NK-92 (cell line): ENCODE results near the gene IGF2BP2.

Experiments used
- DNase-seq: peaks from one replicate; lab custom pipeline; 2025; ENCODE audit not compliant: unreplicated experiment; lab: John Stamatoyannopoulos, UW

IGF2BP2 gene

DNA sequence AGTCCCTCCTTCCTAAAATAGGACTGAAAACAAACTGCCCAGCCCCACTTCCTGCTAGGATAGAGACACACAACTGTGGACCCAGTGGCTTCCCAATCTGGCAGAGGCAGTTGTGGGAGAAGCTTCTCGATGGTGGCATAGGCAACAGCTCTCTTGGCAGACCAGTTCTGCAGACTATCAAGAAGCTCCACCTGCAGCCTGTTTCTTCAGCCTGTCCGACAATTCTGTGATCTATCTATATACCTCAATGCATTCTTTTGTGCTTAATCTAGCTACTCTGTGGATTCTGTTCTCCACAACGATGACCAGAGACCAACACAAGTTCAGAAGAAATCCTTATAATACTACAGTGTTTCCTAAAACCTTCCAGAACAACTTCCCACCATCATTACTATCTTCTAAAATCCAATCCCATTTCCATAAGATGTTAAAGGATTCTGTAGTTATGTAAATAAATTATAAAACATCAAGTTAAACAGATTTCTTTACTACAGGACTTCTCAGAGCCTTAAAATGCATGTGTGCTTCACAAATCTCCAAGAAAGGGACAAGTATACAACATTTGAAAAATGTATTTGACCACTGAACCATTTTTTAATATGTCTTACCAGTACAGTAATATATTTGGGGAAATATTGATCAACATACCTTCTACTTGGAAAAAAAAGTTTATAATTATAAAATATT lies 57.7 kb downstream of the IGF2BP2 start:
- DNase-seq = no peak

DNA sequence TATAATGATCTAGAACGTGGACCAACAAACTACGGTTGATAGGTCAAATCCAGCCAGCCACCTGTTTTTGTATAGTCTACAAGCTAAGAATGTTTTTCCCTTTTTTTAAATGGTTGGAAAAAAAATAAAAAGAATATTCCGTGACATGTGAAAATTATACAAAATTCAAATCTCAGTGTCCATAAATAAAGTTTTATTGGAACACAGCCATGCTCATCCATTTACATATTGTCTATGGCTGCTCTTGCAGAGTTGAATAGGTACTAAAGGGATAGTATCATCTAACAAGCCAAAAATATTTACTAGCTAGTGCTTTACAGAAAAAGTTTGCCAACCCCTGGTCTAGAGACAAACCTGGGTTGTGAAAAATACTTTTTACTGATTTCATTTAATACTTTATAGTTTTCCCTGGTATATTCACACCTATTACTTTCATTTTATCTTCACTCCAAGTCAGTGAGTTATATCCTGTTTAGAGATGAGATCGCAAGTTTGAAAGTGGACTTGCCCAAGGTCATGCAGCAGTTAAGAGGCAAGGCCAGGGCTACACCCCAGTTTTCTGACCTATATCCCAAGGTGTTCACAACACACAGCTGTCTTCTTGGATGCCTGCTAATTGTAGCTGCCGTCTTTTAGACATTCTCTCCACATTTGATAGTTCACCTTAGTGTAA lies 58.4 kb downstream of the IGF2BP2 start:
- DNase-seq = no peak

DNA sequence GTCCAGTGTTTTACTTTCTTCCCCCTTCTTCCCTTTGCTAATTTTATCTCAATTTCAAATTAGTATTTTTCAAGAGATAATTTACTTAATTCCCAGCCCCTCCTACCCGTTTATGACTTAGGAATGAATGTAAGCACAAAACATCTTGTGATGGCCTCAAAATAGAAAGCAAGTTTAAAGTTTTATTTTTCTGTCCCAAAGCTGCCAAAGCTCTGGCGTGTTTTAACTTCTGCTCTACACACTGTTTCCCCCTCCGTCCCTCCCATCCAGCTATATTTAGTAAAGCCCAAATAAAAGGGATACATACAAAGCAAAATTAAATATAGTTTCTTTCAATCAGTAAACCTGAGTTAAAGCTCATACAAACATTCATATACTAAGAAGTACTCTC lies 59.9 kb downstream of the IGF2BP2 start:
- no peak for DNase-seq

GRCh38 chr3:185764163-185764979 lies 60.5 kb downstream of the IGF2BP2 start:
- DNase-seq = no peak

DNA sequence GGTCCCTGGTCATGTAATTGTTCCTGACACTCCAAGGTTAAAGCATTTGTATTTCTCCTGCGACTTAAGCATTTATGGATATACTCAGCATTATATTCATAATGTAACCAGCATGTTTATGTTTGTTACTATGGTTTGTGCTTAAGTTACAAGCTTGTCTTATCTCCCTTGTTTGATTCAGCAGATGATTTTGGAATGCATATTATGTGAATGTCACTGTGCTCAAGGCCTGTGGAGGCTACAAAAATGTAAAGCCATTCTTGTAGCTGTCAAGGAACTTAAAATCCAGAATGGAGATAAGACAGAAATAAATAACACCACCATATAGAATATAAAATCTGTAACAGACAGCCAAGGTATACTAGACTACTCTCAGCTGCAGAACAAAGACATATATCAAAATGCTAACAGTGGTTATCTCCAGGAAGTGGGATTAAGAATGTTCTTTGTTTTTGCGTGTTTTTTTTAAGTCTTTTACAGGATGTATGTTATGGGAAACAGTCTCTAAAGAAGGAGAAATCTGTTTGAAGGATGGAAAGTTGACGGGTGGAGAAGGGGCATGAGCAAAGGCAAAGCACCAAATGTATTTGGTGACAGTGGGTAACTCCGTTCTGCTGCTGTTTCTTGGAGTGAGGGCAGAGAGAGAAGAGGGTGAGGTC lies 61.4 kb downstream of the IGF2BP2 start:
- no peak for DNase-seq

- DNase-seq = no peak
Measured at GRCh38 chr3:185760550-185760949, 64.3 kb downstream of the IGF2BP2 start.

DNA sequence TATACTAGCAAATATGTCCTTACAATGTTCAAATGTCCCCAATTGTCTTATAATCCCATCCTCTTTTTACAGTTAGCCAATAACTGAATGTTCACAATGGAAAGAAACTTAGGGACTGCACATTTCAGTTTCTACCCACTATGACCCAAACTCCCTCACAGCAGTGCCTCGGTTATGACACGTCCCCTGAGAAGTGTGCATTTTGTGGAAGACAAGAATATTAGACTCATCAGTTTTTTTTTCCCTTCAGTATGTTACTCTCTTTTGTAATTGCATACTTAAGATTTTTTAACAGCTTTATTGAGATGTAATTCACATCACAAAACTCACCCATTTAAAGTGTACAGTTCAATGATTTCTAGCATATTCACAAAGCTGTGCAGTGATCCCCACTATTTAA lies 64.8 kb downstream of the IGF2BP2 start:
- no peak for DNase-seq

DNA sequence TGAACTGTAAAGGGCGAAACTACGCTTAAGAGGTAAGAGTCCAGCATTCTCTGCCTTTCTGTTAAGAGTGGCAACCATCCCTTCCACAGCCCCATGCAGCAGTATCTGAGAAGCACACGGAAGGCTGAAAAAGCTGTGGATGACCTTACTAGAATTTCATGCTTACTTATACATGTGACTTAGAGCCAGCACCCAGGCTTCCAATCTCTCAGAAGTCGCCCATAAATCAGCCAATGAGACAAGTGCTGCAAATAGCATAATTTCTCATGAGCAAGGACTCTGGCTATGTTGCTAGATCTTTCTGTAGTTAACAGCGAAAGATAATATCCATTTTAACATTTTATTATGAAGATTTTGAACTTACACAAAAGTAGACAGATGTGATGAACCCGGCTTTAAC lies 65.3 kb downstream of the IGF2BP2 start:
- DNase-seq = no peak

GRCh38 chr3:185758912-185759311 lies 65.9 kb downstream of the IGF2BP2 start:
- DNase-seq = no peak

DNA sequence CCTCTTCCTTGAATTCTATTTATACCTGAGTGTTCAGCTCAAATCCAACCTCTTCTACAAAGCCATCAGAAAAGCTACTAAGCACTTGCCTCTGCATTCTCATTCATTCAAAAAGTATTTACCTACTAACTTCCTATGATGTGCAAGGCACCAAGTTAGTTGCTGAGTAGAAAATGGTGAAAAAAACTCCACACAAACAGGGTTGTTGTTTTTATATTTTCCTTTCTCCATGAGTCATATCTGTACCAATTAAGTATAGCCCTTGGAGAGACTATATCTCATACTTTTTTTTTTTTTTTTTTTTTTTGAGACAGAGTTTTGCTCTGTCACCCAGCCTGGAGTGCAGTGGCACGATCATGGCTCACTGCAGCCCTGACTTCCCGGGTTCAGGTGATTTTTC lies 67.7 kb downstream of the IGF2BP2 start:
- DNase-seq = no peak

DNA sequence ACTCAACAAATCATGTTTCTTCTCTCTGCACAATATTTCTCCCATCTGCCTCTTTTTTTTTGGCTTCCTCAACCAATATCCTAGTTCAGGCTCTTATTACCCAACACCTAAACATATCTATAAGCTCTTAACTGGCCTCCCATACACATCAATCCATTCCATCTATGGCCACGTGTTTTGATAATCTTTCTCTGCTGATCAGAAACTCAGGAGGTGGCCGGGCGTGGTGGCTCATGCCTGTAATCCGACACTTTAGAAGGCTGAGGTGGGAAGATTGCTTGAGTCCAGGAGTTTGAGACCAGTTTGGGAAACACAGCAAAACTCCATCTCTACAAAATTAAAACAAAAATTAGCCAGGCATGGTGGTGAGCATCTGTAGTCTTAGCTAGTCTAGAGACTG lies 68.4 kb downstream of the IGF2BP2 start:
- no peak for DNase-seq

GRCh38 chr3:185754920-185755319 lies 69.9 kb downstream of the IGF2BP2 start:
- DNase-seq = no peak

DNA sequence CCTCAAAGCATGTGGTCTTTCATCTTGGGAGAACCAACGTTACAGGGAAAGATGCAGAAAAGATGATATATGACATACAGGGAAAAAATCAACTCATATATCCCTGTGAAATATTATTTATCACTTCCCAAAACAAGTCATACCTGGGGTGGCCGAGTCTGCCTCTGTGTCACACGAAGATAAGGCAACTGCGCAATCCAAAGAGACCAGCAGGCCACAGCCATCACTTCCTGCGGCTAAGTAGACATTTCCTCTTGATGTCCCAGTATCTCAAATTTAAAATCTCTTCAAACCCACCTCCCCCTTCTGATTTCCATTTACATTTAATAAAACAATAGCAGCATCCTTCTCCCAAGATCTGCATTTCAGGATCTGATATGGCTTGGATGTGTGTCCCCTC lies 71.5 kb downstream of the IGF2BP2 start:
- DNase-seq = no peak

GRCh38 chr3:185750702-185751101 lies 74.1 kb downstream of the IGF2BP2 start:
- DNase-seq = no peak

GRCh38 chr3:185750015-185750414 lies 74.8 kb downstream of the IGF2BP2 start:
- no peak for DNase-seq

- DNase-seq = no peak
Measured at GRCh38 chr3:185746470-185746869, 78.4 kb downstream of the IGF2BP2 start.

DNA sequence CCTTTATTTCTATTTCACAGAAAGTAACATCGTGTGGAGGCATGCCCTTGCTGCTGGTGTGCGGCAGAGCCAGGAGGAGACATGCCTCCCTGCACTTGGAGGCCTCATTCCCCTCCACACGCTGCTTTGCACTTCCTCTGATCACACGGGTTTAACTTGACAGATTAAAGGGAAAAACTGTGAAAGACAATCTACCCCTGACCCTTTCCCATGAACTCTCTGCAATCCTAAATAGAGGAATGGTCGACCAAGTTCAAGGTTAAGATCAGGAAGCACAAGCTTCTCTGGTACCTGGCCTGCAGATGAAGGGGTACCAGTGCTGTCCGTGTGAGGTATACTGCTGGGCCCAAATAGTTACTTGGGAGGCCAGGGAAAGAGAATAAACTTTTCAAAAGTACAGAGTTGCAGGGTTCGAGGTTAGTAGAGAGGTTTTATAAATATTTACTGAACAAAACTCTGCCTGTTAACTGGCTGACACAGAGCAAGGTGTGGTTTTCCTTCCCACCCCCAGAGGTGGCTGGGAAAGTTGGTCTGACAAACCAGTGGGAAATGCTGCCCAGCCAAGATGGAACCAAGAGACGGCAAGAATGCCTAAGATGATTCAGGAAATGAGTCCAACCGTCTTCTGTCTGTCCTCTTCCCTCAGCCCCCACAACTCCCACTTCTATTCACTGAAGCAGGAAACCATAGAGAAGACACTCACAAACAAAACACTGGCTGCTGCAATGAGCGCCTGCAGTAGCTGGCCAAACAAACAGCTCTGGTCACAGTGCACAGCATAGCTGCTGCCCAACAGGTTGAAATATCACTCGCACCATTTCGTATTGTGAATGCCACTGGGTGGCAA lies 79.6 kb downstream of the IGF2BP2 start:
- no peak for DNase-seq

GRCh38 chr3:185741586-185741985 lies 83.3 kb downstream of the IGF2BP2 start:
- DNase-seq = no peak

DNA sequence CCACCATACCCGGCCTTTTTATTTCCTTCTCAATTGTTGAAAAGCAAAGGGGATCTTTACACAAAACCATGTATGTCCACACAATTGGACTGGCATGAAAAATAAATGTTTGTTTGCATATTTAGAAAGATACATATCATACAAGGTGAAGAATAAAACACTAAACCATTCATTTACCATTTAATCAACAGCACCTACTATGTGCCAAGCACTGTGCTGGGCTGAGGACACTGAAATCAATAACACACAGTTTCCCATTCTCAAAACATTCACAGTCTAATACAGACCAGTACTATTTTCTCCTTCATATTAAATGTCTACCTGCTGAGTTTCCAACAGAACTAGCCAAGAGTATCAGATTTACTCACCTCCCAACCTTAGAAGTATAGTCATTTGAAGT lies 84.7 kb downstream of the IGF2BP2 start:
- DNase-seq = no peak

GRCh38 chr3:185739264-185739701 lies 85.6 kb downstream of the IGF2BP2 start:
- DNase-seq = no peak
